CD14-positive monocyte (primary cell): ENCODE results near the gene DPM3. TPM values are rescaled to one million over a fixed set of nuclear protein-coding genes. Genes with fewer than 3 reads are reported as not detected.

Experiments used
- DNase-seq, 3 donors: peaks; one replicate each; pipeline ENCODE4 v3.0.0-alpha.2; 2011 to 2022
- H2AFZ ChIP-seq: 2 replicates; pipeline ENCODE4 v1.6.0; 2012; ENCODE audit warnings: mild to moderate bottlenecking, low read depth, low read length, inconsistent platforms; ENCODE audit not compliant: insufficient read depth, poor library complexity, severe bottlenecking
- H3K27ac ChIP-seq, 2 donors: 1 replicate in 1 of 2; 2 replicates in 1 of 2; pipeline ENCODE4 v1.5.1; 2012 to 2013; ENCODE audit warnings: low read length in 2 of 2, control low read depth in 1 of 2, inconsistent platforms in 1 of 2, low read depth in 1 of 2, mild to moderate bottlenecking in 1 of 2
- H3K27me3 ChIP-seq, 2 donors: one replicate each; pipeline versions ENCODE4 v1.6.0 to v1.6.1; 2011 to 2013; ENCODE audit warnings: low read length in 2 of 2; ENCODE audit not compliant: control insufficient read depth in 2 of 2, insufficient read depth in 2 of 2
- H3K36me3 ChIP-seq, 2 donors: replicated peaks in 1 of 2; 1 replicate in 1 of 2; 2 replicates in 1 of 2; pipeline versions ENCODE4 v1.5.1 to v1.6.1; 2012 to 2013; ENCODE audit warnings: low read length in 2 of 2, control low read depth in 1 of 2, inconsistent platforms in 1 of 2, mild to moderate bottlenecking in 1 of 2; ENCODE audit not compliant: insufficient read depth in 2 of 2, control insufficient read depth in 1 of 2
- H3K4me1 ChIP-seq, 2 donors: 1 replicate in 1 of 2; 2 replicates in 1 of 2; pipeline versions ENCODE4 v1.5.1 to v1.6.1; 2012 to 2013; ENCODE audit warnings: low read length in 2 of 2, control low read depth in 1 of 2, inconsistent platforms in 1 of 2, mild to moderate bottlenecking in 1 of 2, moderate library complexity in 1 of 2; ENCODE audit not compliant: insufficient read depth in 2 of 2, control insufficient read depth in 1 of 2
- H3K4me2 ChIP-seq: replicated peaks from 2 replicates; pipeline ENCODE3; 2012; ENCODE audit warnings: low read length, moderate library complexity, mild to moderate bottlenecking; ENCODE audit not compliant: poor library complexity, severe bottlenecking; ENCODE audit errors: extremely low read depth
- H3K4me3 ChIP-seq, 3 experiments: fragments of 200-600 bp in 1 of 3; sonication (generic) in 1 of 3; replicated peaks in 1 of 3; 1 replicate in 2 of 3; 2 replicates in 1 of 3; pipeline ENCODE4 v1.5.1; 2011 to 2013; ENCODE audit warnings: low read length in 3 of 3, mild to moderate bottlenecking in 3 of 3, control low read depth in 2 of 3, low read depth in 2 of 3, inconsistent platforms in 1 of 3, moderate library complexity in 1 of 3
- H3K79me2 ChIP-seq: 2 replicates; pipeline ENCODE4 v1.6.0; 2012; ENCODE audit warnings: mild to moderate bottlenecking, control low read depth, inconsistent platforms, low read length, moderate library complexity; ENCODE audit not compliant: insufficient read depth
- H3K9ac ChIP-seq: 2 replicates; pipeline ENCODE4 v1.6.0; 2017; ENCODE audit warnings: low read length, mild to moderate bottlenecking; ENCODE audit not compliant: insufficient read depth, poor library complexity, severe bottlenecking
- H3K9me3 ChIP-seq, 2 donors: replicated peaks in 1 of 2; 1 replicate in 1 of 2; 2 replicates in 1 of 2; pipeline versions ENCODE4 v1.5.1 to v1.6.1; 2012 to 2013; ENCODE audit warnings: low read length in 2 of 2, control low read depth in 1 of 2; ENCODE audit not compliant: control insufficient read depth in 1 of 2, insufficient read depth in 1 of 2
- H4K20me1 ChIP-seq: 2 replicates; pipeline ENCODE4 v1.6.0; 2012; ENCODE audit warnings: mild to moderate bottlenecking, low read length, control low read depth, moderate library complexity; ENCODE audit not compliant: insufficient read depth
- H3K27ac Mint-ChIP-seq, 7 donors: one replicate each; pipeline ENCODE4 v1.8.0; 2020; ENCODE audit warnings: mild to moderate bottlenecking in 7 of 7, mixed read lengths in 7 of 7, moderate library complexity in 6 of 7, inconsistent platforms in 2 of 7
- H3K27me3 Mint-ChIP-seq, 3 donors: one replicate each; pipeline ENCODE4 v1.8.0; 2021 to 2022; ENCODE audit warnings: low read depth in 3 of 3, mild to moderate bottlenecking in 3 of 3, mixed read lengths in 3 of 3, moderate library complexity in 3 of 3, inconsistent platforms in 1 of 3
- H3K36me3 Mint-ChIP-seq, 2 donors: one replicate each; pipeline ENCODE4 v1.8.0; 2020; ENCODE audit warnings: mixed read lengths in 2 of 2, inconsistent platforms in 1 of 2, mild to moderate bottlenecking in 1 of 2
- H3K4me1 Mint-ChIP-seq: one replicate; pipeline ENCODE4 v1.8.0; 2020; ENCODE audit warnings: mild to moderate bottlenecking, mixed read lengths
- H3K4me3 Mint-ChIP-seq, 2 donors: one replicate each; pipeline ENCODE4 v1.8.0; 2020; ENCODE audit warnings: mild to moderate bottlenecking in 2 of 2, mixed read lengths in 2 of 2, moderate library complexity in 1 of 2
- H3K9me3 Mint-ChIP-seq, 7 donors: one replicate each; pipeline ENCODE4 v1.8.0; 2020 to 2022; ENCODE audit warnings: mixed read lengths in 7 of 7, mild to moderate bottlenecking in 6 of 7, moderate library complexity in 6 of 7, inconsistent platforms in 2 of 7
- CTCF ChIP-seq: fragments of 200-600 bp; IDR thresholded peaks from one replicate; pipeline ENCODE4 v1.8.0; 2022; ENCODE audit warnings: antibody characterized with exemption, mild to moderate bottlenecking
- WGBS: methylation state at CpG from one replicate; pipeline ENCODE4 v1.1.5; 2013; ENCODE audit warnings: missing lambda C conversion rate; ENCODE audit not compliant: insufficient coverage; 5-methylcytosine and 5-hydroxymethylcytosine counted together
- intact Hi-C, 2 donors: fragments of 100-400 bp; cut with micrococcal nuclease; formaldehyde crosslinking; loops; one replicate each; pipeline versions ENCODE4 v1.15.0 to v1.15.1; 2023
- polyA plus RNA-seq, 3 donors: library from polyadenylated mRNA; depleted of rRNA in 1 of 3; unstranded in 2 of 3; stranded (reverse) in 1 of 3; fragments of 300-500 nt in 2 of 3; fragments of >200 nt in 1 of 3; fragmentation: Illumina TruSeq in 2 of 3; gene quantifications; 1 replicate in 2 of 3; 2 replicates in 1 of 3; pipeline ENCODE4 v1.2.3, GENCODE V29; 2012 to 2021

The DPM3 gene
- polyA plus RNA-seq, 3 donors: 99.9 to 141 (median 105) TPM

DNA sequence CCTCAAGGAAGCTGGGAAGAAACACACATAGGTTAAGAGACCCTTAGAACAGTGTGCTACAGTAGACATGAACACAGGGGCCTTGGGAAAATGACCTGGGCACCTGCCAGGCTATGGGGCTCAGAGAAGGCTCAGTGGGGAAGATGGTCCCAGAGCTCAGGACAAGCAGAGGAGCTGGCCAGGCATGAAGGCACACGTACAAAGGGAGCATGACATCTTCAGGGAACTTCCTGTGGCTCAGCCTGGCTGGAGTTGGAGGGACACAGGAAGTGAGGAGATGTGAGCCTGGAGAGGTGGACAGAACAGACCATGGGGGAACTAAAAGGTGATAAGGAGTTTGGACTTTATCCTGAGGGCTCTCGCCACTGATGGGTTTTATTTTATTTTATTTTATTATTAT, 8.5 kb downstream of the DPM3 start:
- no peak overlapping the region for H3K4me2 ChIP-seq
- H3K4me3 Mint-ChIP-seq: no peak overlapping the region
- H3K79me2 ChIP-seq: peaks cover 3% of the 10 kb centered on the region
- H2AFZ ChIP-seq: no peak overlapping the region
- H3K27me3 Mint-ChIP-seq: peaks cover 41 to 52% (median 48%) of the 10 kb centered on the region in 3 donors
- H3K36me3 ChIP-seq: no peaks in the 10 kb centered on the region
- H3K9ac ChIP-seq: no peak overlapping the region
- peak overlapping the region in 1 of 7 donors; percentile 57 for H3K27ac Mint-ChIP-seq
- peaks cover 42% of the 10 kb centered on the region for H3K4me1 Mint-ChIP-seq
- no peaks in the 10 kb centered on the region for H4K20me1 ChIP-seq
- H3K4me3 ChIP-seq: no peak overlapping the region
- H3K27me3 ChIP-seq: peaks cover 32 to 45% of the 10 kb centered on the region in 2 donors
- DNase-seq: no peak
- TF ChIP-seq CTCF: no peak
- H3K9me3 ChIP-seq: peaks cover 0 to 14% of the 10 kb centered on the region in 2 donors
- intact Hi-C loops: loop anchor here in 1 of 2 donors (5.0 kb wide), 1 partner anchor 45 kb away; no protein-coding TSS in a partner anchor
- WGBS: 50% methylated on average over 1 of the region's 2 CpGs
- peaks cover 5 to 18% of the 10 kb centered on the region in 2 donors for H3K36me3 Mint-ChIP-seq
- H3K27ac ChIP-seq: no peak overlapping the region
- H3K9me3 Mint-ChIP-seq: peaks cover 0 to 13% (median 10%) of the 10 kb centered on the region in 7 donors
- H3K4me1 ChIP-seq: peaks cover 33 to 45% of the 10 kb centered on the region in 2 donors

GRCh38 chr1:155131285-155131684, 9.0 kb downstream of the DPM3 start:
- H3K4me3 Mint-ChIP-seq: peak overlapping the region in 1 of 2 donors; percentile 4
- no peak overlapping the region for H3K4me3 ChIP-seq
- H3K4me1 Mint-ChIP-seq: peaks cover 42% of the 10 kb centered on the region
- H3K27me3 ChIP-seq: peaks cover 37 to 51% of the 10 kb centered on the region in 2 donors
- H3K9ac ChIP-seq: no peak overlapping the region
- TF ChIP-seq CTCF: no peak
- H3K79me2 ChIP-seq: no peaks in the 10 kb centered on the region
- H3K9me3 ChIP-seq: peaks cover 0 to 17% of the 10 kb centered on the region in 2 donors
- H3K9me3 Mint-ChIP-seq: peaks cover 0 to 17% (median 11%) of the 10 kb centered on the region in 7 donors
- H4K20me1 ChIP-seq: no peaks in the 10 kb centered on the region
- H3K36me3 Mint-ChIP-seq: peaks cover 5 to 20% of the 10 kb centered on the region in 2 donors
- DNase-seq: no peak
- no peaks in the 10 kb centered on the region for H3K36me3 ChIP-seq
- H3K4me1 ChIP-seq: peaks cover 33 to 45% of the 10 kb centered on the region in 2 donors
- no peak overlapping the region for H3K27ac Mint-ChIP-seq
- peaks cover 47 to 58% (median 54%) of the 10 kb centered on the region in 3 donors for H3K27me3 Mint-ChIP-seq
- WGBS: 100% methylated on average over 4 of the region's 8 CpGs
- intact Hi-C loops: loop anchor here in 1 of 2 donors (5.0 kb wide), 1 partner anchor 44 kb away; no protein-coding TSS in a partner anchor
- no peak overlapping the region for H3K27ac ChIP-seq
- no peak overlapping the region for H3K4me2 ChIP-seq
- H2AFZ ChIP-seq: no peak overlapping the region
